Stimulated activated CD4-positive, alpha-beta T cell treated with anti-CD3 and anti-CD28 coated beads, Interleukin-1b, Interleukin-23, amount 100 ng/mL, for 4 hours (primary cell): Measurements from ENCODE around the gene PDLIM7.

Experiments
- DNase-seq, 2 donors: peaks; one replicate each; pipeline ENCODE4 v3.0.0-alpha.2; 2020; ENCODE audit warnings: low read depth in 2 of 2

Gene PDLIM7

GRCh38 chr5:177445052-177445916 is 52.1 kb downstream of the PDLIM7 start:
- no peak for DNase-seq

- DNase-seq, result no peak
Measured at GRCh38 chr5:177444106-177445051, 53.0 kb downstream of the PDLIM7 start.

- no peak for DNase-seq
Measured at GRCh38 chr5:177443144-177443983, 54.0 kb downstream of the PDLIM7 start.

- DNase-seq, result no peak
Measured at GRCh38 chr5:177442066-177442826, 55.2 kb downstream of the PDLIM7 start.

GRCh38 chr5:177440990-177441780 is 56.2 kb downstream of the PDLIM7 start:
- DNase-seq, result no peak

- peak; percentile 41 to 43 for DNase-seq
Measured at GRCh38 chr5:177440211-177440989, 57.0 kb downstream of the PDLIM7 start.

- no peak for DNase-seq
Measured at GRCh38 chr5:177439518-177440053, 57.8 kb downstream of the PDLIM7 start.

- DNase-seq, result no peak
Measured at GRCh38 chr5:177438468-177438867, 58.9 kb downstream of the PDLIM7 start.

- DNase-seq, result no peak
Measured at GRCh38 chr5:177437623-177438022, 59.8 kb downstream of the PDLIM7 start.

- DNase-seq, result no peak
Measured at GRCh38 chr5:177435847-177436536, 61.4 kb downstream of the PDLIM7 start.

- DNase-seq, result no peak
Measured at GRCh38 chr5:177434942-177435738, 62.3 kb downstream of the PDLIM7 start.

- peak; percentile 39 to 46 for DNase-seq
Measured at GRCh38 chr5:177434437-177434836, 63.0 kb downstream of the PDLIM7 start.

- no peak for DNase-seq
Measured at GRCh38 chr5:177433658-177434217, 63.7 kb downstream of the PDLIM7 start.
